ENCODE measurements around the gene GIPC1.
A peak's percentile ranks its signal among the peaks of the same experiment; 100 is the strongest.
"Not testable (repeated sequence)": the region's sequence is repeated elsewhere in the genome, so short reads cannot be mapped to it uniquely, and the experiment has no call there.

Gene GIPC1

DNA sequence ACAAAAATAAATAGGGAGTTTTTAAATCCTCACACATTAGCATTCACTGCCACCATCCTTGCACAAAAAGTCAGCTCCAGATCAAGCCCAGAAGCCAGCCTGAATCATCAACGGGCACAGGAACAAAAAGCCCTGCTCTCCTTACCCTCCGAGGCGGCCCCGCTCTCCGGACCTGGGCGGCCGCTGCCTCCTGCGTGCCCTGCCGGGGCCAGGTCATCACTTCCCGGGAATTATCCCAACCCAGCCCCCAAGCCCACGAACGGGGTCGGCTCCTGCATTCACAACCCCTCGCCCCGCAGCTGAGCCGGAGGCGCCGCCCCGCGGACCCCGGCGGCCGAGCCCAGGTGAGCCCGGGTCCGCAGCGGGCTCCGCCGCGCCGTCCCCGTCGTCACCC is 21.5 kb upstream of the GIPC1 start:
- no peak for DNase-seq

DNA sequence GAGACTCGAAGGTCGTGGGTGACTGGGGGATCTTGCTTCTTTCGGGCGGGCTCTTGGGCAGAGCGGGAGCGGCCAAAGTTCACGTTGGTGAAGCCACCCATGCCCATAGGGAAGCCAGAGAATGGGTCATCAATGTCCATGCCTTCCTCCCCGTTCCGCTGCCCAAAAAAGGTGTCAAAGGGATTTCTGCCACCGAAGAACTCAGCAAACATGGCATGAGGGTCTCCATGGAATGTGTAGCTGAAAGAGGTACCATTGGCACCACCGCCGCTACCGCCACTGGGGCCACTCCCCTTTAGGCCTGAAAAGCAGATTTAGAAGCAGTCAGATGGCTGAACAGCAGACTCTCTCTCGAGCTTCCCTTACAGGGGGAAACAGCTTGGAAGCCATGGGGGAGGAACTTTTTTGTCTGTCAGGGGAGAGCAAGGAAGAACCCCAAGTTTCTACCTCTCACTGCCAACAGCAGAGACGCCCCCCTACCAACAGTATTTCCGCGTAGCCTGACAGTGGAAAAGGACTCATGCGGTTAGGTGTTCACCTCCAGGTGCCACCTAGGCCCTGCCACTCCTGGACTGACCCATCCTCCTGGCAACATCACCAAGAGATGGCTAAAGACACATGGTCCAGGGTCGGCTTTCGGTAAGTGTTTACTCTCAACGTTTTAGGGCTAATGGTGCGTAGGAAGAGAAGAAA is 21.0 kb upstream of the GIPC1 start:
- no peak for DNase-seq

DNA sequence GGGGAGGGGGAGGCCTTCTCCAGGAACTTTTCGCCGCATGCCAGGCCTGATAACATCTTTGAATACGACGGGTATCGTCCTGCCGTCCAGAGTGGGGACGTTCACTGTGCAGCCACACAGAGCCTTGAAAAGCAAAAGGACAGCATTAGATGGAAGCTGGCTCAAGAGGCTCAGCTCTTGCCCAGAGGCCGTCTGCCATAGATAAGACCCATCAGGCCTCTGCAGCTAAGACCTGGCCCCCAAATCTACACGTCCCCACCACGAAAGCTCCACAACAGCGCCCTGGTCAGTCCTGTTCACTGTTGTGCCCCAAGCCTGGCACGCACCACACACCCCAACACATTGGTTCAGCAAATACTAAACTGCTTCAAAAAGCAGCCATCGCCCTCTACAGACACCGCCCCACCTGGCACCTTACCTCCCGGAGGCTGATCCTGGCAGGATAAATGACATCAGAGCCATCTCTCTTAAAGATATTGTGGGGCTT is 20.2 kb upstream of the GIPC1 start:
- DNase-seq, result no peak

DNA sequence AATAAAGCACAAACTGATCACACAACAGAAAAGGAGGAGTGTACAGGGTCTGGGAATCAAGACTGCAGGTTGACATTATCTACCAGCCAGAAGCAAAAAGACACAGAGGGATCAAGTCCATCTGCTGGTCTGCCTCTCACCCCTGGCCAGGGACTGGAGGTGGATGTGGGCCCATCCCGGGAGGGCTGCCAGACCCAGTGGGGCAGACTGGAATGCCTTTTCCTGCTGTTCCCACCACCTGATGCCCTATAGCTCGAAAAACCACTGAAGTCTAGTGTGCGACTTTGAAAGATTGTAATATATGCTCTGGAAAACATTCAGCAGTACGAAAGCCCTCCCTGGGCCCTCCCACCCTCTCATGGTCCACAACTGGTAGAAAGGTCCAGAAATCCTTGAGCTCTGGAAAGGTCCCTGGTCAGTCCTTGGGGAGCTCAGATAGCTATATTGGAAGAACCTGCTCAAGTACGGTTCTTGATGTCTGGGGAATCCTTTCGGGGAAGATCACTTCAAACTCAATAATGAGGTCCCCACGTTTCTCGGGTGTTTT is 19.6 kb upstream of the GIPC1 start:
- no peak for DNase-seq

DNA sequence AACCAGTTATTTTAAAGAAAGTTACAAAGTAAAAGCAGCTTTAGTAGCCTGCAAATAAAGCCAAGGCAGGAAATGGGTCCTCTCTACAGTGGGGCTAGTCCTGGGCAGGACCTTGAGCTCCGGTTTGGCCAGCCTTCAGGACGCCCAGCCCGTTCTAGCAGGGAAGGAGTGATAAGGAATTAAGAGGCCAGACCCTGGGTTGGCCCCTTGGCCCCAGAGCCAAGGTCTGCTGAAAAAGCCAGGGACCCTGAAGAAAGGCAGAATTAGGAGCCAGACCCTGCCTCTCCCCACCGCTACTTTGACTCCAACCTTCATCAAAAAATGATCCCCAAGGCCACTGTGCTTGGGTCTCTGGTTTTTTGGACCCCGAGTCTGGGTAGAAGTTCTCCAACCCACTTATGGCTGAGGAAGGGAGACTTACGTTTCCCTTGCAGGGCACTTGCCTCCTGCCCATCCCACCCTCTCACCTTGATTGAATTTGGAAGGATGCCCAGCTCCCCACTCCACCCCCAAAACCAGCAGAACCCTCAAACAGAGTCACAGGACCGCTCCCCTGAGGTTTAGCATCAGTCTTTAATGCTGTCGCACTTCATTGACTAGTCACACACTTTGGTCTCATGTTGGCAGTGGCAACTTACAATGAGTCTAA is 18.4 kb upstream of the GIPC1 start:
- no peak for DNase-seq

DNA sequence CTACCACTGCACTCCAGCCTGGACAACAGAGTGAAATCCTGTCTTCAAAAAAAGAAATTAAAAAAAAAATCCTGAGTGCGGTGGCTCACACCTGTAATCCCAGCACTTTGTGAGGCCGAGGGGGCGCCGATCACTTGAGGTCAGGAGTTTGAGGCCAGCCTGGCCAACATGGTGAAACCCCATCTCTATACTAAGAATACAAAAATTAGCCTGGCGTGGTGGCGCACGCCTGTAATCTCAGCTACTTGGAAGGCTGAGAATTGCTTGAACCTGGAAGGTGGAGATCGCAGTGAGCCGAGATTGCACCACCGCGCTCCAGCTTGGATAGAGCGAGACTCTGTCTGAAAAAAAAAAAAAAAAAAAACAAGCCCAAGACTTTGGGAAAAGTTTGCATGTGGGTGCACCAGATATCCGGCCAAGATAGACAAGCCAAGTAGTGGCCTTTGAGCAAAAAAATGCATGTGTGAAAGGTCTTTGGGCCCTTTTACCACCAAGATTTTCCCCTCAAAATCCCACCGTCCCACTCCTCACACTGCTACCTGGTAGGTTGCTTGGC is 16.6 kb upstream of the GIPC1 start:
- DNase-seq, result no peak

DNA sequence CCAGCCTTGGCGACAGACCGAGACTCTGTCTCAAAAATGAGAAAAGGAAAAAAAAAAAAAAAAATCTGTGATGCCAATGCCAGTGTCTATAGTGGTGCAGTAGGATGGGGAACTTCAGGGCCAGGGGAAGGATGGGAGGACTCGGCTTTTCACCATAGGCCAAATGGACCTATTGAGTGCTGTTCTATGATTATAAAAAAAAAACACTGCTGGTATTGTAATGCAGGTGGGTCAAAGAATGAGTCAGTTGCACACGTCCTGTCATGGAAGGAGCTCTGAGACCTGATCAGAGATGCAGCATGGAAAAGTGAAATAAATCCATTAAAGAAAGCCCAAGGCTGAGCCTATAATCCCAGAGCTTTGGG is 15.3 kb upstream of the GIPC1 start:
- no peak for DNase-seq

GRCh38 chr19:14510311-14511228 is 14.6 kb upstream of the GIPC1 start:
- DNase-seq, result no peak

- DNase-seq, result no peak
These were observed 12.0 kb upstream of the GIPC1 start for GRCh38 chr19:14507704-14508542.

DNA sequence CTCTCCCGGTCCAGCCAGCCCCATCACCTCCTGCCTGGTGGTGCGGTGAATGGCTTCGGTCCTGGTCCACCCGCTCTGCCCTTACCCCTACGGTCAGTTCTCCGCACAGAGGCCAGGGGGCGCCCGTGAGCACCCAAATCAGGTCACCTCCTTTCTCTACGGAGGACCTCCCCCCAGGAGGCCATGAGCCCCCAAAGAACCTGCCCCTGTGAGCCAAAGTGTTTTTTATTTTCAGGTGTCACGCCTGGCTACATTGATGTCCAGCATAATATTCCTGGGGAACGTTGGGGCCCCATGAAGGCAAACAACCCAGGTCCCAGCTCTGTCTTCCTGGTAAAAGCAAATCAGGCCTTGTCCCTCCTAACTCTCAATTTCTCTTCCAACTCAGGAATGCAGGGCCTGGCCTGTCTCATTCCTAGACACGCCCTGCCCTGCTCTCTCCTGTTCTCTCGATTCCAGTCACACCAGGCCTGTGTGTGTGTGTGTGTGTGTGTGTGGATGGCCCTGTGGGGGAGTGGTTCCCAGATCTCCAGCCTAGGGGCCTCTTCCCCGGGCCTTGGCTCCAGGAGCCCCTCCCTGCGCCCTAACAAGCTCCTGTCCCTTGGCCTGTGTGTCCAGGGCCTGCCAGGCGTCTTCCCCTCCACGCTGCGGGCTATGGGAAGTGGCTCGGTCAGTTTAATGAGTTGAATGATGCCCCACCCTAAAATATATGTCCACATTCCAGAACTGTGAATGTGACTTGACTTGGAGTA is 9.7 kb upstream of the GIPC1 start:
- peak; percentile 74 for DNase-seq

DNA sequence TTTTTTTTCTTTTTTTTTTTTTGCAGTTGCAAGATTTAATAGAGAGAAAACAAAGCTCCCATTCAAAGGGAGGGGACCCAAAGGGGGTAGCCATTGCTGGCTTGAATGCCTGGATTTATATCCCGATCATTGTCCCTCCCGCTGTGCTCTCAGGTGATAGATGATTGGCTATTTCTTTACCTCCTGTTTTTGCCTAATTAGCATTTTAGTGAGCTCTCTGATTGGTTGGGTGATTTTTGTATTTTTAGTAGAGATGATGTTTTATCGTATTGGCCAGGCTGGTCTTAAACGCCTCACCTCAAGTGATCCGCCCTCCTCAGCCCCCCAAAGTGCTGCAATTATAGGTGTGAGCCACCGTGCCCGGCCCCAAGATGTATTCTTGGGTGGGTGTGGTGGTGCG is 8.6 kb upstream of the GIPC1 start:
- DNase-seq, result not testable (repeated sequence)

GRCh38 chr19:14503285-14503684 is 7.4 kb upstream of the GIPC1 start:
- no peak for DNase-seq

GRCh38 chr19:14502334-14503092 is 6.6 kb upstream of the GIPC1 start:
- no peak for DNase-seq

DNA sequence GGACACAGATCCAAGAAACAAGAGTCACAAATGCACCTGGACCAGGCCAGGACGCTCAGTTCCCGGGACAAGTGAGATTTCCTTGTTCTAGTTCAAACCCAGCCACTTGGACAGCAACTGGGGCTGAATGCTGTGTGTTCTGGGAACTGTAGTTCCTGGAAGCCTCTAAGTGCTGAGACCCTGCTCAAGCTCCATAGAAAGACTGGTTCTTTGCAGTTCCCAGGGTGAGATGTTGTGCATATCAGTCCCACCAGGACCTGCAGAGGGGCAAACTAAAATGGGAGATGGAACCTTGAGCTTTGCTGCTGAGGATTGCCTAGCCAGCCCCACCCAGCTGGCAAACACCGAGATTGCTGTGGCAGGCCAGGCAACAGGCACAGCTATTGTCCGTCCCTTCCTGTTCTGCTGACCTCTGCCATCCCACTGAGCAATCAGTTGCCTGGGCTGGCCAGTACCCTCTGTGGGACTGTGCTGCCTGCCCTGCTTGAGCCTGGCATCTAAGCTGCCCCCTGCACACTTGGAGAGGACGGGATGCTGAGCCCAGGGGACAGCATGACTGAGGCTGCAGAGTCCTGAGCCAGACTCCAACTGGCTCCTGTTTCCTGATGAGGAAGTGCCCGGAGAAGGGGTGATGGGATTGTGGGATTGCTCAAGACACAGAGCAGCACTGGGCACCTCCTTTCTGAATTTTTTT is 1.4 kb upstream of the GIPC1 start:
- no peak for DNase-seq

DNA sequence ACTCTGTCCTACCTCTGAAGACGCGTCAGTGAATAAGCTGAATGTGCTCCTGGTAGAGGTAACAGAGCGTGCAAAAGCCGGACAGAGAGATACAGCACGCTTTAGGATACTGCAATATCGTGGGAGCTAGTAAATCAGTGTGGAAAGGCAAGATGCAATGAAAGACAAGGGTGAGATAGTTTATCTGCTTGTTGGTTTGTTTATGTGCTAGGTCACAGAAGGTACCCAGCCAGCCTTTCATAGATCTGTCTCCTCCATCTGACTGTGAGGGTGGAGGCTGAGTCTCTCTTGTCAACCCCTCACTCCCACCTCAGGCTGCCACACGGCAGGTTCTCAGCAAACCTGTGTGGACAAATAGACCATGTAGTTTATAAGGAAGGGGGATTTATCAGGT is 904 bp upstream of the GIPC1 start:
- DNase-seq, result no peak

DNA sequence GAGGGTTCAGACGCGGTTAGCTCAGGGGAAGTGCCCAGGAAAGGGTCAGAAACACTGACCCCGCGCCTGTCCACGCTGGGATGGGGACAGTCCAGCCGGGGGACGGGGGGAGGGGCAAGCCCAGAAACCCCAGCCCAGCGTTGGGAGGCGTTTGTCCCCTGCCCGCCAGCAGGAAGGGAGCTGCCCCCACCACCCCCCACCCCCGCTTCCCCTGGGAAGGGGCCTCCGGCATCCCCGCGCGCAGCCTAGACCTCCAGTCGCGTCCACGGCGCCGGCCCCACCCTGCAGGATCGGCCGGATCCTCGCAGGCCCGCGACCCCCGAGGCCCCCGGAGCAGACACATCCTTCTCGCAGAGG is 277 bp downstream of the GIPC1 start:
- no peak for DNase-seq

DNA sequence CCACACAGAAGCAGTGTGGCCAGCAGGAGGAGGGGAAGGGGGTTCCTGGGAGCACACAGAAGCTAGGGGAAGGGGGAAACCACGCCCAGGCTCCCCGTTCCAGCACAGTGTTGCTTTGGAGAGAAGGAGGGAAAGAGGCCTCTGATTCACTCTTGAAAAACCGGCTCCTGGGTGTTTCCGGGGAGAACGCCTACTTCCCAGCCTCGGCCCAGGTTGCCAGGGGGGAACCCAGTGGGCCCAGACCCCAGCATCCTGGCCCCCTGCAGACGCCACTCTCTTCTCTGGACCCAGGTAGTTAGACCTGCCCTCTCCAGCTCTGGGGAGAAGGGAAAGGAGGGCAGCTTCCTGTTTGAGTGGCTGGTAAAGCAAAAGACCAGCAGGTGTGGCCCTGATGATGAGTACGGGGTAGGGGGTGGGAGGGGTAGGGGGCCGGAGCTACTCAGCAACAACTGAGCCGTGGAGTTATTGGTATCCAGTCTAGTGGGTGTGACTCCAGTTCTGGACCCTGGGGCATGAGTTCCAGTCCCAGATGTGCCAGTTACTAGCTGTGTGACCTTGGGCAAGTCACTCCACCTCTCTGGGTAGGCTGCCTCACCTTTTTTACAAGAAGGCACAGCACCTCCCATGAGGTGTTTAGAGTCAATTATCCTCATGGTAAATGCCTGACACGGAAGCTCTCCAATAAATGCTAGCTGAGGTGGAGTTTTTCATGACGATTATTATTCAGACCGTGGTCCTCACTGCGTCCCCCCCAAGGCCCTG is 836 bp downstream of the GIPC1 start:
- no peak for DNase-seq

- no peak for DNase-seq
These were observed 1.5 kb downstream of the GIPC1 start for GRCh38 chr19:14494411-14494810.

DNA sequence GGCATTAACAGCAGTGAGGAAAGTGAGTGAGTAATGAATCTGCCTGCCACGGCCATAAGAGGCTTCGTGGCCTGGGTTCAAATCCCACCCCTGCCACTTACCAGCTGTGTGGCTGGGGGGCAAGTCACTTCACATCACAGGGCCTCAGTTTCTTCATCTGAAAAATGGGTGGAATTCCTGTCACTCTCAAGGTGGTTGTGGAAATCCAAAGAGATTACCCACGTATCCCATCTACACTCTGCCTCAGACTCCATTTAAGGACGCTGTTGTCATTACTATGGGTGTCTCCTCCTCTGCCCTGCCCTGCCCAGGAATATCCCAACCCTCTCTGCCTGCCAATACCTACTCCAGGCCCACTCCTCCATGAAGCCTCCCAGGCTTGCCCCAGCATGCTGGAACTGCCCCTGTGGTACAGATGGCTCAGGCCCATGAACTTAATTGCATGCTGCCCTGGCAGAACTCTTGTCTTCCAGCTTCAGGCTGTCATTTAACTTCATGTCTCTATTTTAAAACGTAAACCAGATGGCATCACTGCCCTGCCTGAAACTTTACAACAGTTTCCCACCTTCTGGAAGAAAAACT is 3.1 kb downstream of the GIPC1 start:
- no peak for DNase-seq
